Measurements from ENCODE around the gene GAL3ST2.

Gene GAL3ST2

DNA sequence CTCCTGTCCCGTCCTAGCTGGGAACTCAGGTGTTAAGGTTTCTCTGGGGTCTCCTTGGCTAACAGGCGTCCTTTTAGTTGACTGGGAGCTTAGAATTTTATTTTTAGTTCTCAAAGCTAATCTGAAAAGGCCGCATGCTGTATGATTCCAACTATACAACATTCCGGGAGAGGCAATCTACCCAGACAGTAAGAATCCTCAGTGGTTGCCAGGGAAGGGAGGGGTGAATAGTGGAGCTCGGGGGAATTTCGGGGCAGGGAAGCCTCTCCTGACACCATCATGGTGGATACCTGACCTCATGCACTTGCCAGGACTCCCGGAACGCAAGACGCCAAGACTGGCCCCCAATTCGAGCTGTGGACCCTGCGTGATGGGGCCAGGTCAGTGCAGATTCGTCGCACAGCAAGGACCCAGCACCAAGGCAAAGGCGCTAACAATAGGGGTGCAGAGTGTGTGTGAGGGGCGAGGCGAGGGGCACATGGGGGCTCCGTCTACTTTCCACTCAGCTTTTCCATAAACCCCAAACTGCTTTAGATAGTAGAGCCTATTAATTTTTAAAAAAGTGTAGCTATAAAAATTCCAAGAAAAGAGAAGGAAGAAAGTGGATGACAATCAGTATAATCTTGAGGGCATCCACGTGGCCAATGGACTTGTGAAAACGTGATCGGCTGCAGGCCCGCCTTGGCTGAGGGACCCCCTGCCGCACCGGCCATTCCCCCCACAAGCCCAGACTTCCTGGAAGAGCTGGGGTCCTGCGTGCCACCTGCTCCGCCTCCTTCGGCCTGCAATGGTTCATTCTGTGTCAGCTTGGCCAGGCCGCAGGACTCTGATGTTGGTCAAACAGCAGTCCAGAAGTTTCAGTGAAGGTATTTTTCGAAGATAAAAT is 64.8 kb downstream of the GAL3ST2 start:
- ATAC-seq, result no peak
- TF ChIP-seq TCF4 (CRISPR knock-in tag; IDR thresholded peaks at IDR 0.05; ENCODE audit: borderline replicate concordance), result no peak
- TF ChIP-seq ZC3H10 (CRISPR knock-in tag; IDR thresholded peaks at IDR 0.05), result no peak
- no peak for TF ChIP-seq RARB (CRISPR knock-in tag; IDR thresholded peaks at IDR 0.05)
- TF ChIP-seq, protein P1, sequence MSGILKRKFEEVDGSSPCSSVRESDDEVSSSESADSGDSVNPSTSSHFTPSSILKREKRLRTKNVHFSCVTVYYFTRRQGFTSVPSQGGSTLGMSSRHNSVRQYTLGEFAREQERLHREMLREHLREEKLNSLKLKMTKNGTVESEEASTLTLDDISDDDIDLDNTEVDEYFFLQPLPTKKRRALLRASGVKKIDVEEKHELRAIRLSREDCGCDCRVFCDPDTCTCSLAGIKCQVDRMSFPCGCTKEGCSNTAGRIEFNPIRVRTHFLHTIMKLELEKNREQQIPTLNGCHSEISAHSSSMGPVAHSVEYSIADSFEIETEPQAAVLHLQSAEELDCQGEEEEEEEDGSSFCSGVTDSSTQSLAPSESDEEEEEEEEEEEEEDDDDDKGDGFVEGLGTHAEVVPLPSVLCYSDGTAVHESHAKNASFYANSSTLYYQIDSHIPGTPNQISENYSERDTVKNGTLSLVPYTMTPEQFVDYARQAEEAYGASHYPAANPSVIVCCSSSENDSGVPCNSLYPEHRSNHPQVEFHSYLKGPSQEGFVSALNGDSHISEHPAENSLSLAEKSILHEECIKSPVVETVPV (CRISPR knock-in tag; IDR thresholded peaks at IDR 0.05), result no peak
- TF ChIP-seq PATZ1 (CRISPR knock-in tag; IDR thresholded peaks at IDR 0.05; ENCODE audit: borderline replicate concordance), result no peak
- no peak for TF ChIP-seq ZFP3 (CRISPR knock-in tag; IDR thresholded peaks at IDR 0.05)
- no peak for TF ChIP-seq CREB5 (CRISPR knock-in tag; IDR thresholded peaks at IDR 0.05; ENCODE audit: low read depth)
- TF ChIP-seq BACH2 (CRISPR knock-in tag; IDR thresholded peaks at IDR 0.05; ENCODE audit: borderline replicate concordance), result no peak
- TF ChIP-seq ZNF8 (CRISPR knock-in tag; IDR thresholded peaks at IDR 0.05), result no peak
- no peak for TF ChIP-seq PPARA (CRISPR knock-in tag; IDR thresholded peaks at IDR 0.05; ENCODE audit: borderline replicate concordance)
- TF ChIP-seq, protein P2, sequence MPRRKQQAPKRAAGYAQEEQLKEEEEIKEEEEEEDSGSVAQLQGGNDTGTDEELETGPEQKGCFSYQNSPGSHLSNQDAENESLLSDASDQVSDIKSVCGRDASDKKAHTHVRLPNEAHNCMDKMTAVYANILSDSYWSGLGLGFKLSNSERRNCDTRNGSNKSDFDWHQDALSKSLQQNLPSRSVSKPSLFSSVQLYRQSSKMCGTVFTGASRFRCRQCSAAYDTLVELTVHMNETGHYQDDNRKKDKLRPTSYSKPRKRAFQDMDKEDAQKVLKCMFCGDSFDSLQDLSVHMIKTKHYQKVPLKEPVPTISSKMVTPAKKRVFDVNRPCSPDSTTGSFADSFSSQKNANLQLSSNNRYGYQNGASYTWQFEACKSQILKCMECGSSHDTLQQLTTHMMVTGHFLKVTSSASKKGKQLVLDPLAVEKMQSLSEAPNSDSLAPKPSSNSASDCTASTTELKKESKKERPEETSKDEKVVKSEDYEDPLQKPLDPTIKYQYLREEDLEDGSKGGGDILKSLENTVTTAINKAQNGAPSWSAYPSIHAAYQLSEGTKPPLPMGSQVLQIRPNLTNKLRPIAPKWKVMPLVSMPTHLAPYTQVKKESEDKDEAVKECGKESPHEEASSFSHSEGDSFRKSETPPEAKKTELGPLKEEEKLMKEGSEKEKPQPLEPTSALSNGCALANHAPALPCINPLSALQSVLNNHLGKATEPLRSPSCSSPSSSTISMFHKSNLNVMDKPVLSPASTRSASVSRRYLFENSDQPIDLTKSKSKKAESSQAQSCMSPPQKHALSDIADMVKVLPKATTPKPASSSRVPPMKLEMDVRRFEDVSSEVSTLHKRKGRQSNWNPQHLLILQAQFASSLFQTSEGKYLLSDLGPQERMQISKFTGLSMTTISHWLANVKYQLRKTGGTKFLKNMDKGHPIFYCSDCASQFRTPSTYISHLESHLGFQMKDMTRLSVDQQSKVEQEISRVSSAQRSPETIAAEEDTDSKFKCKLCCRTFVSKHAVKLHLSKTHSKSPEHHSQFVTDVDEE (CRISPR knock-in tag; IDR thresholded peaks at IDR 0.05), result no peak
- TF ChIP-seq ZNF70 (CRISPR knock-in tag; IDR thresholded peaks at IDR 0.05), result no peak
- no peak for TF ChIP-seq GLIS3 (CRISPR knock-in tag; IDR thresholded peaks at IDR 0.05)
- TF ChIP-seq TOX (CRISPR knock-in tag; IDR thresholded peaks at IDR 0.05; ENCODE audit: borderline replicate concordance), result no peak
- no peak for TF ChIP-seq CSDC2 (CRISPR knock-in tag; IDR thresholded peaks at IDR 0.05)

DNA sequence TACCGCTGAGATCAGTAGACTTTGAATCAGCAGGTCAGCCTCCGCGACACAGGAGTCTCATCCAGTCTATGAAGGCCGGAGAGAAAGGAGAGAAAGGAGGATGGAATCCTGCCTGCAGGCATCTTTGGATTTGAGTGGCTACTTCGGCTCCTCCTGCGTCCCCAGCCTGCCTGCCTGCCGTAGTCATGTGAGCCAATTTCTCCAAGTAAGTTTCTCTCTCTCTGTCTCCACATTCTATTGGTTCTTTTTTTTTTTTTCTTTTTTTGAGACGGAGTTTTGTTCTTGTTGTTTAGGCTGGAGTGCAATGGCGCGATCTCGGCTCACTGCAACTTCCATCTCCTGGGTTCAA is 65.4 kb downstream of the GAL3ST2 start:
- ATAC-seq, result no peak
- TF ChIP-seq, protein P2 (CRISPR knock-in tag; IDR thresholded peaks at IDR 0.05), result no peak
- no peak for TF ChIP-seq RARB (CRISPR knock-in tag; IDR thresholded peaks at IDR 0.05)
- no peak for TF ChIP-seq OSR1 (CRISPR knock-in tag; IDR thresholded peaks at IDR 0.05)
- no peak for TF ChIP-seq PATZ1 (CRISPR knock-in tag; IDR thresholded peaks at IDR 0.05; ENCODE audit: borderline replicate concordance)
- no peak for TF ChIP-seq ZNF8 (CRISPR knock-in tag; IDR thresholded peaks at IDR 0.05)
- TF ChIP-seq CSDC2 (CRISPR knock-in tag; IDR thresholded peaks at IDR 0.05), result no peak
- no peak for TF ChIP-seq ZNF70 (CRISPR knock-in tag; IDR thresholded peaks at IDR 0.05)
- TF ChIP-seq BACH2 (CRISPR knock-in tag; IDR thresholded peaks at IDR 0.05; ENCODE audit: borderline replicate concordance), result no peak
- no peak for TF ChIP-seq ZFP30 (CRISPR knock-in tag; IDR thresholded peaks at IDR 0.05)
- TF ChIP-seq ARNTL (CRISPR knock-in tag; IDR thresholded peaks at IDR 0.05; ENCODE audit: borderline replicate concordance, low read depth), result no peak
- TF ChIP-seq, protein P1 (CRISPR knock-in tag; IDR thresholded peaks at IDR 0.05), result no peak
- TF ChIP-seq ISL1 (CRISPR knock-in tag; IDR thresholded peaks at IDR 0.05), result no peak
- no peak for TF ChIP-seq ESRRG (CRISPR knock-in tag; IDR thresholded peaks at IDR 0.05)
- TF ChIP-seq TCF4 (CRISPR knock-in tag; IDR thresholded peaks at IDR 0.05; ENCODE audit: borderline replicate concordance), result no peak
- TF ChIP-seq, protein P3, sequence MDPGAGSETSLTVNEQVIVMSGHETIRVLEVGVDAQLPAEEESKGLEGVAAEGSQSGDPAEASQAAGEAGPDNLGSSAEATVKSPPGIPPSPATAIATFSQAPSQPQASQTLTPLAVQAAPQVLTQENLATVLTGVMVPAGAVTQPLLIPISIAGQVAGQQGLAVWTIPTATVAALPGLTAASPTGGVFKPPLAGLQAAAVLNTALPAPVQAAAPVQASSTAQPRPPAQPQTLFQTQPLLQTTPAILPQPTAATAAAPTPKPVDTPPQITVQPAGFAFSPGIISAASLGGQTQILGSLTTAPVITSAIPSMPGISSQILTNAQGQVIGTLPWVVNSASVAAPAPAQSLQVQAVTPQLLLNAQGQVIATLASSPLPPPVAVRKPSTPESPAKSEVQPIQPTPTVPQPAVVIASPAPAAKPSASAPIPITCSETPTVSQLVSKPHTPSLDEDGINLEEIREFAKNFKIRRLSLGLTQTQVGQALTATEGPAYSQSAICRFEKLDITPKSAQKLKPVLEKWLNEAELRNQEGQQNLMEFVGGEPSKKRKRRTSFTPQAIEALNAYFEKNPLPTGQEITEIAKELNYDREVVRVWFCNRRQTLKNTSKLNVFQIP (CRISPR knock-in tag; IDR thresholded peaks at IDR 0.05; ENCODE audit: borderline replicate concordance, low read depth), result no peak
- TF ChIP-seq SNAI2 (CRISPR knock-in tag; IDR thresholded peaks at IDR 0.05), result no peak
- TF ChIP-seq PPARA (CRISPR knock-in tag; IDR thresholded peaks at IDR 0.05; ENCODE audit: borderline replicate concordance), result no peak

Measured in SK-N-SH treated with all-trans-retinoic acid at 6 μM for 48 hours (cell line).